ENCODE results near the gene ZCCHC8.
"Not testable (repeated sequence)": the region's sequence is repeated elsewhere in the genome, so short reads cannot be mapped to it uniquely, and the experiment has no call there.

DNA sequence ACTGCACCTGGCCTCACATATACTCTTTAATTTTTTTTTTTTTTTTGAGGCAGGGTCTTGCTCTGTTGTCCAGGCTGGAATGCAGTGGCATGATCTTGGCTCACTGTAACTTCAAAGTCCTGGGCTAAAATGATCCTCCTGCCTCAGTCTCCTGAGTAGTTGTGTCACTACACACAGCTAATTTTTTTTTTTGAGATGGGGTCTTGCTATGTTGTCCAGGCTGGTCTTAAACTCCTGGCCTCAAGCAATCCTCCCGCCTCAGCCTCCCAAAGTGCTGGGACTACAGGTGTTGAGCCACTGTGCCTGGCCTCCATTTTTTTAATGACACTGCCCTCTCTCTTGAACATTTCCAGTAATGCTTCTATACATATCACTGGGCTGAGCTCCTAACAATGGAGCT is 16.3 kb downstream of the ZCCHC8 start:
- TF ChIP-seq, protein P1, sequence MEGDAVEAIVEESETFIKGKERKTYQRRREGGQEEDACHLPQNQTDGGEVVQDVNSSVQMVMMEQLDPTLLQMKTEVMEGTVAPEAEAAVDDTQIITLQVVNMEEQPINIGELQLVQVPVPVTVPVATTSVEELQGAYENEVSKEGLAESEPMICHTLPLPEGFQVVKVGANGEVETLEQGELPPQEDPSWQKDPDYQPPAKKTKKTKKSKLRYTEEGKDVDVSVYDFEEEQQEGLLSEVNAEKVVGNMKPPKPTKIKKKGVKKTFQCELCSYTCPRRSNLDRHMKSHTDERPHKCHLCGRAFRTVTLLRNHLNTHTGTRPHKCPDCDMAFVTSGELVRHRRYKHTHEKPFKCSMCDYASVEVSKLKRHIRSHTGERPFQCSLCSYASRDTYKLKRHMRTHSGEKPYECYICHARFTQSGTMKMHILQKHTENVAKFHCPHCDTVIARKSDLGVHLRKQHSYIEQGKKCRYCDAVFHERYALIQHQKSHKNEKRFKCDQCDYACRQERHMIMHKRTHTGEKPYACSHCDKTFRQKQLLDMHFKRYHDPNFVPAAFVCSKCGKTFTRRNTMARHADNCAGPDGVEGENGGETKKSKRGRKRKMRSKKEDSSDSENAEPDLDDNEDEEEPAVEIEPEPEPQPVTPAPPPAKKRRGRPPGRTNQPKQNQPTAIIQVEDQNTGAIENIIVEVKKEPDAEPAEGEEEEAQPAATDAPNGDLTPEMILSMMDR (IDR thresholded peaks at IDR 0.05): not testable (repeated sequence)
- TF ChIP-seq POLR2AphosphoS5, POLR2A (IDR thresholded peaks at IDR 0.05): not testable (repeated sequence)
